Testis (tissue), 2 donors: Measurements from ENCODE around the gene TNFRSF4.

ENCODE experiments used
- POLR2A ChIP-seq: fragments of 450-650 bp; IDR thresholded peaks from one replicate; pipeline ENCODE4 v1.6.1; 2017; ENCODE audit warnings: antibody characterized with exemption, mild to moderate bottlenecking, moderate library complexity
- TF ChIP-seq, protein P1 (sequence below), 3 experiments: fragments of 450-650 bp in 2 of 3; fragments of 200-600 bp in 1 of 3; sonication (generic) in 1 of 3; IDR thresholded peaks; one replicate each; pipeline ENCODE4 v1.5.1; 2016 to 2019; ENCODE audit warnings: antibody characterized with exemption in 3 of 3, mild to moderate bottlenecking in 2 of 3, moderate library complexity in 1 of 3

DNA sequence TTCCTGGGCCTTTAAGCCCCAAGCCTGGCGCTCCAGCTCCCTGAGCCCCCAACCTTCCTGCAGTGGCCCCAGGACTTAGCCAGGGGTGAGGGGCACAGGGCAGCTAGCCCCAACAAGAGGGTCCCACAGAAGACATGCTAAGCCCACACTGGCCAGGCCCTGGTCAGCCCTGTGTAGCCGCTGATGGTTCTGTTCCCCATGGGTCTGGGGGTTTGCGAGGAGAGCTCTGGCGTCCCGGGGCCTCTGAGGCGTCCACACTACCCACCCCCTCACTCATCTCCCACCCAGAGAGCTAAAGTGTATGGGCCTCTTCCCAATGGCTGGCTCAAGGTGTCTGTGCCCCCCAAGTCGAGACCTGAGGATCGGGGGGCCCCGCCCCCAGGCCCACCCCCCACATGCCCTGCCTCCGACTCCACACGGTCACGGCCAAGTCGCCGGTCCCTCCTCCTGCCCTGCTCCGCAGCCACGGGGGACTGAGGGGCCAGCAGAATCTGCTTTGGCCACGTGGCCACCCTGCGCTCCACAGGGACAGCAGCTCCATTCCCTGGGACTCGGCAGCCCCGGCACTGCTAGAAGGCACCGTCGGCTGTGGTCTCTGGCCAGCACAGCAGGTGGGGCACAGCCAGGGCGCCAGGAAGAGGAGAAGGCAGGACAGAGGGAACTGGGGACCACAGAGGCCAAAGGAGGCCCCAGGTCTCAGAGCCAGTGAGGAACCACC is 15.4 kb downstream of the TNFRSF4 start:
- TF ChIP-seq, protein P1, sequence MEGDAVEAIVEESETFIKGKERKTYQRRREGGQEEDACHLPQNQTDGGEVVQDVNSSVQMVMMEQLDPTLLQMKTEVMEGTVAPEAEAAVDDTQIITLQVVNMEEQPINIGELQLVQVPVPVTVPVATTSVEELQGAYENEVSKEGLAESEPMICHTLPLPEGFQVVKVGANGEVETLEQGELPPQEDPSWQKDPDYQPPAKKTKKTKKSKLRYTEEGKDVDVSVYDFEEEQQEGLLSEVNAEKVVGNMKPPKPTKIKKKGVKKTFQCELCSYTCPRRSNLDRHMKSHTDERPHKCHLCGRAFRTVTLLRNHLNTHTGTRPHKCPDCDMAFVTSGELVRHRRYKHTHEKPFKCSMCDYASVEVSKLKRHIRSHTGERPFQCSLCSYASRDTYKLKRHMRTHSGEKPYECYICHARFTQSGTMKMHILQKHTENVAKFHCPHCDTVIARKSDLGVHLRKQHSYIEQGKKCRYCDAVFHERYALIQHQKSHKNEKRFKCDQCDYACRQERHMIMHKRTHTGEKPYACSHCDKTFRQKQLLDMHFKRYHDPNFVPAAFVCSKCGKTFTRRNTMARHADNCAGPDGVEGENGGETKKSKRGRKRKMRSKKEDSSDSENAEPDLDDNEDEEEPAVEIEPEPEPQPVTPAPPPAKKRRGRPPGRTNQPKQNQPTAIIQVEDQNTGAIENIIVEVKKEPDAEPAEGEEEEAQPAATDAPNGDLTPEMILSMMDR (IDR thresholded peaks at IDR 0.05) = no peak
- no peak for TF ChIP-seq POLR2A
